SK-N-SH treated with all-trans-retinoic acid at 6 μM for 48 hours (cell line): ENCODE results near the gene SHC3.

ENCODE experiments used
- CREB5 ChIP-seq: fragments of 250-450 bp; sonication (Bioruptor Pico); IDR thresholded peaks from 2 replicates; pipeline ENCODE4 v1.5.1; 2020; ENCODE audit warnings: low read depth, mild to moderate bottlenecking, moderate library complexity
- CSDC2 ChIP-seq: fragments of 250-450 bp; sonication (Bioruptor Pico); IDR thresholded peaks from 2 replicates; pipeline ENCODE4 v1.5.0; 2020; ENCODE audit warnings: mild to moderate bottlenecking, moderate library complexity
- ISL1 ChIP-seq: fragments of 250-450 bp; sonication (Bioruptor Pico); IDR thresholded peaks from 2 replicates; pipeline ENCODE4 v2.1.2; 2022; ENCODE audit warnings: mild to moderate bottlenecking, moderate library complexity
- TCF4 ChIP-seq: fragments of 250-450 bp; sonication (Bioruptor Pico); IDR thresholded peaks from 2 replicates; pipeline ENCODE4 v1.8.0; 2021; ENCODE audit warnings: mild to moderate bottlenecking, moderate library complexity, borderline replicate concordance
- TOX ChIP-seq: fragments of 250-450 bp; sonication (Bioruptor Pico); IDR thresholded peaks from 2 replicates; pipeline ENCODE4 v1.8.0; 2021; ENCODE audit warnings: mild to moderate bottlenecking, moderate library complexity, borderline replicate concordance
- TSHZ2 ChIP-seq: fragments of 250-450 bp; sonication (Bioruptor Pico); IDR thresholded peaks from 2 replicates; pipeline ENCODE4 v1.5.0; 2020; ENCODE audit warnings: mild to moderate bottlenecking, moderate library complexity
- ZFP3 ChIP-seq: fragments of 250-450 bp; sonication (Bioruptor Pico); IDR thresholded peaks from 2 replicates; pipeline ENCODE4 v1.5.0; 2020; ENCODE audit warnings: mild to moderate bottlenecking, moderate library complexity

GRCh38 chr9:89212171-89212570 is 33.6 kb upstream of the SHC3 start:
- TF ChIP-seq CSDC2 (no peak), ZFP3 (CRISPR knock-in tag) (no peak), TSHZ2 (CRISPR knock-in tag) (no peak), TCF4 (CRISPR knock-in tag) (no peak), CREB5 (no peak), TOX (no peak), ISL1 (CRISPR knock-in tag) (no peak)
